GM21367 (cell line): Measurements from ENCODE around the gene RBM3.

Source experiments
- ATAC-seq: cut with Tn5 transposase; IDR thresholded peaks from one replicate; pipeline ENCODE4 v1.9.1; 2021; ENCODE audit not compliant: unreplicated experiment

RBM3 gene

DNA sequence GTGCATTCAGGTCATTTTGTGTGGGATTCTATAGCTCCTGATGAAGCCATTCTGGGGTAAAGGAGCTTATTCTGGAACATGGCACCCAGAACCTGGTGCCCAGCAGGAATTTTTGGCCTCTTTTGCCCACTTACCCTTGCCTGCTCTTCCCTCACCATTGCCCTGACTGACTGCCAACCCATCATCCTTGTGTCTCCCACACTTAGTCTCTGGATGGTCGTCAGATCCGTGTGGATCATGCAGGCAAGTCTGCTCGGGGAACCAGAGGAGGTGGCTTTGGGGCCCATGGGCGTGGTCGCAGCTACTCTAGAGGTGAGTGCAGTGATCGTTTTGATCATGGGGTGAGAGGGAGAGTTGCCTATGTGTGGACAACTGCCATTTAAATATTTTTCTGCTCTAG is 1.8 kb downstream of the RBM3 start:
- ATAC-seq: no peak

DNA sequence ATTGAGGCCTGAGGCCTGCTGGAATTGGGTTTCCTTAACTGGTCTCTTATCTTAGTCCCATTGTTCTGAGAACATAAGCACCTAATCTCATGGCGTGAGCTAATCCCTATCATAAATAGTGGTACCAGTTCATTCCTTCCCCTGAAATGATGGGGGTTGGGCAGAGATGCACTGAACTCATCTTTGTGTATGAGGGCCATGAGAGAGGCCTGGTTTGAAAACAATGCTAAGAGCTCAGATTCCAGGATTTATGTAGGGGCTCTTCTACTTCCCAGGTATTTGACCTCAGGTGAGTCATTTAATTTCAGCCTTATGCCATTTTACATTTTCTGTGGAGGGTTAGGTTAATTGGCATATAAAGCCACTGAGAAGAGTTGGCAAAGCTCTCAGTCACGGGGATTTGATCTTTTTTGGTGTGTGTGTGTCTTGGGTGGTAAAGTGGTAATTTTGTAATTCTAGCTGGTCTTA is 4.4 kb downstream of the RBM3 start:
- no peak for ATAC-seq

DNA sequence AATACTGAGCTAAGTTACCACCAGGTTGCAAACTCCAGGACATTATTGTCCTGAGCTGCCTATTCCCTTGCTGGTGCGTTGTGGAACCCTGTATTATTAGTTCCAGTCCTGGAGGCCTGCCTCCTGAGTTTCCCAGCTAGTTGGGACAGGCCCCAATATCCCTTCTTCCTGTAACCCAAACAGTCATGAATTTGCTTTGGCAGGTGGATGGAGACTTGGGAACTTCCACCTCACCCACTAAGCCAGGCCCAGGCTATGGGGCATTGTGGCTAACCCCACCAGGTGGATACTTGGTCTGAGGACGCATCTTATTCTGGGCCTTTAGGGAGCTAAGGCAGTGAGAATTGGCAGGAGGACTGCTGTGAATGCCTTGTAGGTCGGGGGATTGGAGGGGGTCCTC is 5.0 kb downstream of the RBM3 start:
- no peak for ATAC-seq

DNA sequence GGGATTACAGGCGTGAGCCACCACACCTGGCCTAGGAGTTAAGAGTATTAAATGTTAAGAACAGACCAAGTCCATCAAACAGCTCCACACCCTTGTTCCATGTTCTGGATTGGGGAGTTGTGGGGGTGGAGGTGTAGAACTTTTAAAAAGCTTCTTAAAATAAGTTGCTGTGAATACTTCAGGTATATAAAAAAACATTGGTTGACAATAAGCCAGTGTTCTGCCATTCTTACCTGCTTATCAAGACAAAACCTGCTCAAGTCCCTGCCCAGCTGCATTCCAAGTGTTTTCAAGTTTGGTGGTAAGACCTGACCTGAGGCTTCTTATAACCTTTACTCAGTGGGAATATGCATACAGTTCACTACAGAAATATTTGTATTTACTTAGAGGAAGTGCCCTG is 6.4 kb downstream of the RBM3 start:
- ATAC-seq: no peak

DNA sequence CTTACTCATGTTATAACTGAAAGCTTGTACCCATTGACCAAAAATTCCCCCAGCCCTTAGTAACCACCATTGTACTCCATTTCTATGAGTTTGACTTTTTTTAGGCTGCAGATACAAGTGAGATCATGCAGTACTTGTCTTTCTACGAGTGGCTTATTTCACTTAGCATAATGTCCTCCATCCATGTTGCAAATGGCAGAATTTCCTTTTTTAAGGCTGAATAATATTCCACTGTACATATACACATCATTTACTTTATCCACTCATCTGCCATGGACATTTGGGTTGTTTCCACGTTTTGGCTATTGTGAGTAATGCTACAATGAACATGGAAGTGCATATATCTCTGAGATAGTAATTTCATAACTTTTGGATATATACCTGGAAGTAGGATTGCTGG is 10.4 kb downstream of the RBM3 start:
- ATAC-seq: no peak

DNA sequence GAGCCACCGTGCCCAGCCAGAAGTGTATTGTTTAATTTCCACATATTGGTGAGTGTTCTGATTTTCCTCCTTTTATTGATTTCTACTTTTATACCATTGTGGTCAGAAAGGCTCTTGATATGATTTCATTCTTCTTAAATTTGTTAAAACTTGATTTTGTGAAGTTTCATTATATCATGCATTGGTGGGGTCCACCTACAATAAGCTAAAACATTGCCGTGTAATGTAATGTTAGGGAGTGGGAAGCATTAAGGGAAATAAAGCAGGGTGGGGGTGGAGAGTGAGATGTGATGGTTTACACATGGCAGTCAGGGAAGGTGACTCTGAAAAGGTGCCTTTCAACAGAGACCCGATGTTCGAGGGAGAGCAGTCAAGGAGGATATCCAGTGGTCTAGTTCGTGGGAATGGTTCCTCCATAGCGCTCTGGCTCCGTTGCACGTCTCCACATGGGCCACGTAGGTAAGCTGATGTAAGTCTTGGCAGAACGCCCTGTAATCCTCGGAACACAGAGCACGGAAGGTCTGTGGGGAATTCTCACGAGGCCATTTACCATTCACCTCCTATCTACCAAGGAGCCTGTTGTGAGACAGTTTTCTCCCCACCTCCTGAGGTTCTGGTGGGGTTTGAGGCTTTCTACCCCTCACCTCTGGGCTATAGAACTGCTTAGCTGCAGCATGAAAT is 15.3 kb downstream of the RBM3 start:
- no peak for ATAC-seq

DNA sequence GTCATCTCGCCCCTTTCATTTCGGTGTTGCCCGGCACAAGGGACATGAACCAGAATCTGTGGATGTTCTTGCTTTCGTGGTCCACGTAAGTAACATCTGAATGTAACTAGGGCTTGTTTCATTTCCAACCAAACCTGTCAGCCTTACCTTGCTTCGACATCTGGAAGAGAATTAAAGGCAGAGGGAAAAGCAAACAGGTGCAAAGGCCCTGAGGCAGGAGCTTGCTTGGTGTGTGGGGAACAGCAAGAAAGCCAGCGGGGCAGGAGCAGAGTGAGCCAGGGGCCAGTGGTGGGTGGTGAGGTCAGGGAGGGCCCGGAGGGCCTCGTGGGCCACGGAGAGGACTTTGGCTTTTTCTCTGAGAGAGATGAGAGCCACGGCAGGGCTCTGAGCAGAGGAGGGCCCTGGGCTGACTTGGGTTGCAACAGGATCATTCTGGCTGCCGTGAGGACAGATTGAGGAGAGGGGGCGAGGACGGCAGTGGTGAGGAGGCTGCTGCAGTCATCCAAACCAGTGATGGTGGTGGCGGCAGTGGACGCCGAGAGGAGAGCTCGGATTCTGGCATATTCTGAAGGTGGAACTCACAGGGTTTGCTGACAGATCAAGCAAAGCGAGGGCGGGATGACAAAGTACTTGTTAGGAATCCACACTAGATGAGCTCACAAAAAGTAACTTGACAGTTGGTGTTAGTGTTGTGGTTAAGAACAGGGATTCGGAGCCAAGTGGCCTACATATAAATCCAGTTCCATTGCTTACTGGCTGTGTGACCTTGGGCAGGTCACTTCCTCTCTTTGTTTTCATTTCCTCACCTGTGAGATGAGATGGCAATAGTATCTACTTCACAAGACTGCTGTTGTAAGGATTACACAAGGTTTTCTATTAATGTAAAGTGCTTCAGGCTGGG is 16.2 kb downstream of the RBM3 start:
- no peak for ATAC-seq

DNA sequence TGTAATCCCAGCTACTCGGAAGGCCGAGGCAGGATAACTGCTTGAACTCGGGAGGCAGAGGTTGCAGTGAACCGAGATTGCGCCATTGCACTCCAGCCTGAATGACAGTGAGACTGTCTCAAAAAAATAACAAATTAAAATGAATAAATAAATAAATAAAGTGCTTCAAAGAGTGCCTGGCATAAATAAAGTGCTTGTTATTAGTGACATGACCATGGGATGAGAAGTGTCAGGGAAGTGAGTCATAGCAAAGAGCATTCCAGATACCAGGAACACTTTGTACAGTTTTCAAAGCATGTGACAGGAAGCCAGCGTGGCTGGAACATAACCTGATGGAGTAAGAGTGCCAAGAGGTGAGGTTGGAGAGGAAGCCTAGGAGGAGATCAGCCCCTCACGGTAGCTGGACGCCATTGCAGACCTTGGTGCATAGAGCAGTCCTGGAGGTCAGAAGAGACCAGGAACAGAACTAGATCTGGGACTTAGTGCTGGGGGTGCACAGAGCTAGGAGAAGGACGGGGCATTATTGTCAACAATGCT is 17.0 kb downstream of the RBM3 start:
- ATAC-seq: no peak

DNA sequence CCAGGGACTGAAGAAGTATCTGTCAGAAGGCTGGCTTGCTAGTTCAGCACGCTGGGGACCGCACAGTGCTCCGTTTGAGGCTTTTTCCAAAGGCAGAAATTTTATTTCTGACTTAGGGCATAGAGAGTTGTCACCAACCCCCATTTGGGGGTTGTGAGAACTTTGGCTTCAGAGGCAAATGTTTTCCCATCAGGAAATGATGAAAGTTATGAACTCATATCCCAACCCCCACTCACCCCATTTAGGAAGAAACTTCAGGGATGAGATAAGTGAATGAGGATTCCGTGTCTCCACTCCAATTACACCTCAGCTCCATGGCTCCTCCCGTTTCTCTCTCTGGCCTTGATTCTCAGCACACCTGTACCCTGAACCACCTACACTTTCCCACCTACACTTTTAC is 18.7 kb downstream of the RBM3 start:
- ATAC-seq: no peak

DNA sequence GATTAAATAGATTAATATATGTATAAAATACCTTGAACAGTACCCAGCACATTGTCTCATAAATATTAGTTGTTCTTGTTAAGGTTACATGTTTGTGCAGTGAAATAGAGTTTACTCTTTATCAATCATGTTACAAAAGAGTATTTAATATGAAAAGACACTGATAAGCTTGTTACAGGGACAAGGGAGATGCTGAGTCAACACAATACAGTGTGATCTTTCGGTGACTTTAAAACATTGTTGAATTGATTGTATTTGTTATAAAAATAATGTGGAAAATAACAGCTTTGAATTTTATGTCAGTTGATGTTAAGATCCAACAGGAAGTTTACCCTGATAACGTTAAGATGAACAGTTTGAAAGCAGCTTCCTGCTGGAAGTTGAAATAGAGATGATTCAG is 21.6 kb downstream of the RBM3 start:
- ATAC-seq: no peak

DNA sequence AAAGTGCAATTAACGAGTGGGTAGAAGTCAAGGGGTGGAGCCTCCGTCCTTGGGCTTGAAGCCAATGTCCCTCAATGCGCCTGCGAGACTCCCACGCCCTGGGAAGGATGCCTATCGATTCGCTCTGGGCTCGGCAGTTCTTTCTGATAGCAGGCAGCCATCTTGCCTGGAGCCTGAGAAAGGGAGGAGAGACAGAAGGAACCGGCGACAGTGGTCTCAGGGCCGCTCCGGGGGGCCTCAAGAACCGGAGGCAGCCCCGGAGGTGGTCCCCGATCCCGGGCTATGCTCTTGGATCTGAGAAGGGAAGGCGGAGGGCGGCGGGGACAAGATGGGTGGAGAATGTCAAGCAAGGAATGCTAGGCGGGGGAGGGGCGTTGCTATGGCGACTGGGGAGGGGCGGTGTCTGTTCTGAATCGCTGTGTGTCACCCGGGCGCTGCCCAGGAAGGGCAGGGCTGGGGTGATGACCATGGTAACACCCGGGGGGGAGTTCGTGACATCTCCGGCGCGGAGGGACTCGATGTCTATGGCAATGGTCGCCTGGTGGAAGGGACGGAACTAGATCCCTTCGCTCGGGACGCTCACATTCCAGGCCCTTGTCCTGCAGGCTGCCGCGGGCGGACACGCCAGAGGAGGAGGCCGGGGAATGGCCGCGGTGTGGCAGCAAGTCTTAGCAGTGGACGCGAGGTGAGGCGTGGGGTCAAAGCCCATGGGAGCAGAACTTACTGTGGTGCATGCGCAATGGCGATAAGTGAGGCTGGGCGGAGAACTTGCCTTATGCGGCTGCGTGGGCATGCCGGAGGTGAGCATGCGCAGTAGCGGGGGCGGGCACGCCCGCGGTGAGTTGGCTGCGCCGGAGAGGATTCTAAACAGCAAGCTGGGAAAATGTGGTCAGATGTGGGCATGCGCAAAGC is 23.3 kb downstream of the RBM3 start, which contains the start of gene WDR13:
TSS of gene WDR13 (plus strand) at position 140 of the 912 bp plus-strand sequence. CDS start at position 645, 505 bp downstream.
- ATAC-seq: peak; percentile 71

DNA sequence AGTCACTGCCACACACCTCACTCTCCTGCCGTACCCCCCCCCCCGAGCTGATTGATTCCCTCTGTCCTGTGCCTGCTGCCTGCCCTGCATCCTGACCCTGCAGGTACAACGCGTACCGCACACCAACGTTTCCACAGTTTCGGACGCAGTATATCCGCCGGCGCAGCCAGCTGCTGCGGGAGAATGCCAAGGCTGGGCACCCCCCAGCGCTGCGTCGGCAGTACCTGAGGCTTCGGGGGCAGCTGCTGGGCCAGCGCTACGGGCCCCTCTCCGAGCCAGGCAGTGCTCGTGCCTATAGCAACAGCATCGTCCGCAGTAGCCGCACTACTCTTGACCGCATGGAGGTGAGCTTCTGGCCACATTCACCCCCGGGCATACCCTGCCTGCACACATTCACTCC is 24.3 kb downstream of the RBM3 start:
- ATAC-seq: no peak

DNA sequence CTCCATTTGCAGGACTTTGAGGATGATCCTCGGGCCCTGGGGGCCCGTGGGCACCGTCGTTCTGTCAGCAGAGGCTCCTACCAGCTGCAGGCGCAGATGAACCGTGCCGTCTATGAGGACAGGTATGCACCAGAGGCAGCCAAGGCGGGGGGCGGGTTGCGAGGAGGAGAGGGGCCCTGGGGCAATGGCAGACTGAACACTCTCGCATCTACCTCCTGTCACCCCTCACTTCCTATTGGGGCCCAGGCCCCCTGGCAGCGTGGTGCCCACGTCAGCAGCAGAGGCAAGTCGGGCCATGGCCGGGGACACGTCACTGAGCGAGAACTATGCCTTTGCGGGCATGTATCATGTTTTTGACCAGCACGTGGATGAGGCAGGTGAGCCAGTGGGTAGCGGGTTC is 25.1 kb downstream of the RBM3 start:
- ATAC-seq: no peak

DNA sequence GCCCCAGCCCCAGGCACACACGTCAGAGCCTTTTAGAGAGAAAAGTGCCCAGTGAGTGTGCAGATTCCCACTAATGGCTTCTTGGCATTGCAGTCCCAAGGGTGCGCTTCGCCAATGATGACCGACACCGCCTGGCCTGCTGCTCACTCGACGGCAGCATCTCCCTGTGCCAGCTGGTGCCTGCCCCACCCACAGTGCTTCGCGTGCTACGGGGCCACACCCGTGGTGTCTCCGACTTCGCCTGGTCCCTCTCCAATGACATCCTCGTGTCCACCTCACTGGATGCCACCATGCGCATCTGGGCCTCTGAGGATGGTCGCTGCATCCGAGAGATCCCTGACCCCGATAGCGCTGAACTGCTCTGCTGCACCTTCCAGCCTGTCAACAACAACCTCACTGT is 25.9 kb downstream of the RBM3 start:
- no peak for ATAC-seq

DNA sequence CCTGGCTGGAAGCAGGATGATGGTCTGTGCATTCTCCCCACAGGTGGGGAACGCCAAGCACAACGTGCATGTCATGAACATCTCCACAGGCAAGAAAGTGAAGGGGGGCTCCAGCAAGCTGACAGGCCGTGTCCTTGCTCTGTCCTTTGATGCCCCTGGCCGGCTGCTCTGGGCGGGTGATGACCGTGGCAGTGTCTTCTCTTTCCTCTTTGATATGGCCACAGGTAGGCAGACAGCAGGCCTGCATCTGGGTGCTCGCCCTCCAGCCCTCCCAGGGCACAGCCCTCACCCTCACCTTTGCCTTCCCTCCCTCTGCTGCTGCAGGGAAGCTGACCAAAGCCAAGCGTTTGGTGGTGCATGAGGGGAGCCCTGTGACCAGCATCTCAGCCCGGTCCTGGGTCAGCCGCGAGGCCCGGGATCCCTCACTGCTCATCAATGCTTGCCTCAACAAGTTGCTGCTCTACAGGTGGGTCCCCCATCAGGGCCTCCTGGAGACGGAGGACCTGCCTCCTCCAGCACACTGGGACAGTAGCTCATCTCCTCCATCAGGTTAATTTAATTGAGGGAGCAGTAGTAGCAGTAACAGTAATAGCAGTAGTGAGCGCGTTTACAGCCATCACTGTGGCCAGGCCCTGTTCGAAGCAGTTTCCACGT is 27.6 kb downstream of the RBM3 start:
- no peak for ATAC-seq

DNA sequence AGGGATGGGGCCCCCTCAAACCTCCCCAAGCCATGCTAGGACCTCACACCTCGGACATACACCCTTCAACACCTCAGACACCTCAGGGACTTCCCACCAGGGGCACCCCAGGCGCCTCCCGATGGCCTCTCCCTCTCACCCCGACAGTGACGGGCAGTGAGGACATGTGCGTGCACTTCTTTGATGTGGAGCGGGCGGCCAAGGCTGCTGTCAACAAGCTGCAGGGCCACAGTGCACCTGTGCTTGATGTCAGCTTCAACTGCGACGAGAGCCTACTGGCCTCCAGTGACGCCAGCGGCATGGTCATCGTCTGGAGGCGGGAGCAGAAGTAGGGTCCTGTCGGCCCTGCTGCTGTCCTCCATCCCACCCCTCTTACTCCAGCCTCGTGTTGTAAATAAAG is 30.4 kb downstream of the RBM3 start:
- no peak for ATAC-seq

DNA sequence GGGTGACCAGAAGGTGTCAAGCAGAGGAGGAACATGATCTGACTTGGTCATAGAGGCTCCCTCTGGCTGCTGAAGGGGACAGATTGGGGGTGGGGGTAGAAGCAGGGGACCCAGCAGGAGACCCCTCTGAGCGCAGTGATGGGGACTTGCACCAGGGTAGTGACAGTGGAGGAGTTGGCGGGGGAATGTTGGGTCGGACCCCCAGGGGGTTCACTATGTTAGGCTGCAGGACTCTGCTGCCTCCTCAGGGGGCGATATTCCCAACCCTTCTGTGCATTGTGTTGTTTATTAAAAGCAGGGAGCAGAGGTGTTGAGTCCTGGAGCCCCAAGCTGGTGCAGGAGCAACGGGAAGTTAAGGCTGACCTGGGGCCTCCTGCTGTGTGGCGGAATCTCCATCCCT is 31.8 kb downstream of the RBM3 start:
- no peak for ATAC-seq

DNA sequence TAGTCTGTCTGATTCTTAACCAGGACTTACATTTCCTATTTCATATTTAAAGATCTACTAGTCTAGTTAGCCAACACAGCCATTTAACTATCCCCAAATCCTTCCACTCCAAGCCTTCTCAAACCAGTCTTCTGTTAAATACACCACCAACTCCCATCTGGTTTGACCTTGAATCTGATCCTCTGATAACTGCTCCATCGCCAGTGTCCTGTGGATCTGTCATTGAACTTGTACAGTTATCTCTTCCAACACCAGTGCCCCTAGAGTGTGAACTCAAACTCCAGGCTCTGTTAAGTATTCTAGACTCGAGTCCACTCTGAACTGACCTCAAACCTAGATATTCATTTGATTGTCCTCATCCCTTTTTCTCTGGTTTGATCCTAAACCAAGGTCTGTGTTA is 37.4 kb downstream of the RBM3 start:
- no peak for ATAC-seq

DNA sequence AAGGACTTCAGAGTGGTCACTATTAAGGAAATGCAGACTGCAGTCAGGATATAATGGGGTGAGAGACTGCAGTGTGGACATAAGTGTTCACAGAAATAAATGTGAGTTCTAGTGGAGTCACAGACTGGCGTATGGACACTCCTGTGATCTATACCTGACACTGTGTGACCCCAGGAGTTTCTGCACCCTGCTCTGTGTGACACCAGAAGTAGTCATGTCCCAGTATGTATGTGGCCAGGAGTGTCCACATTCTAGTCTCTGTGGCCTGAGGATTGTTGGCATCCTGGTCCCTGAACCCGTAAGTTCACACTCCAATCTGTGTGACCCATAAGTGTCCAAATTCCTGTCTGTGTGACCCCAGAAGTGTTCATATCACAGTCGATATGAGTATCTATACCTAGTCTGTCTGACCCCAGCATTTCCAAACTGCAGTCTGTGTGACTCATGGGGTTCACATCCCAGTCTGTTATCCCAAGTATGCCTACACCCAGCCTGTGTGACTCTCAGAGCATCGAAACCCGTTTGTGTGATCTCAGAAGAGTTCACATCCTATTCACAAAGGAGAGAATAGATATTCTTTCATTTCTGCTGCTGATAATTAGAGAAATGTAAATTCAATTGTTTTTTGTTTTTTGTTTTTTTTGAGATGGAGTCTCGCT is 39.3 kb downstream of the RBM3 start:
- no peak for ATAC-seq

DNA sequence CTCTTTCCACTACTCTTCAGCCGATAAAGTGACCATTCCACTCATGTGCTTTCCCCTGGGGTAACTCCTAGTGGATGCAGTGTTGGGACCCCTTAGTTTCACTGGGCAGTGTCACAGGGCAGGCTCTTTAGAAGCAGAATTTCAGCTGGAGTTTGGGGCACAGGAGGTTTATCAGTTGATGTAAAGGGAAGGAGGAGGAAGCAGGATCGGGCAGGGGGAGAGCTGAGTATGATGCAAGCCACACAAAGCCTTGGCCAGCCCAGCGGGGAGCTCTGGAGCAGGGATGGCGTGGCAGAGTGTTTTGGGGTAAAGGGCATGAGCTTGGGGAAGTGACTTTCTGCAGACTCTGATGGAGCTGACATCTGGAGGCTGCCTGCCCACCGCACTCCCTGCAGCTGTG is 42.3 kb downstream of the RBM3 start:
- ATAC-seq: no peak
